CD4-positive, alpha-beta memory T cell (primary cell): Measurements from ENCODE around the gene PDZRN3. TPM values are rescaled to one million over a fixed set of nuclear protein-coding genes. Genes with fewer than 3 reads are reported as not detected.

ENCODE experiments used
- CTCF ChIA-PET: fragments of 350-600 bp; sonication (Branson Sonifier 250); formaldehyde crosslinking; loops from one replicate; lab custom pipeline; 2021; ENCODE audit warnings: inconsistent platforms; ENCODE audit not compliant: partially characterized antibody; lab: Charles Lee
- POLR2A ChIA-PET: fragments of 350-600 bp; sonication (Branson Sonifier 250); formaldehyde crosslinking; loops from one replicate; lab custom pipeline; 2021; ENCODE audit not compliant: partially characterized antibody; lab: Charles Lee
- DNase-seq, 5 donors: peaks; one replicate each; pipeline versions ENCODE4 v3.0.0 to v3.0.0-alpha.2; 2020 to 2022; ENCODE audit warnings: mixed read lengths in 1 of 5
- H3K27ac ChIP-seq: one replicate; pipeline ENCODE4 v1.7.0; 2013; ENCODE audit warnings: low read depth, low read length
- H3K27me3 ChIP-seq: 2 replicates; pipeline ENCODE4 v1.7.0; 2013; ENCODE audit warnings: mild to moderate bottlenecking, low read length, moderate library complexity; ENCODE audit not compliant: insufficient read depth
- H3K36me3 ChIP-seq: 2 replicates; pipeline ENCODE4 v1.7.0; 2013; ENCODE audit warnings: mild to moderate bottlenecking, low read length, moderate library complexity; ENCODE audit not compliant: insufficient read depth
- H3K4me1 ChIP-seq: 2 replicates; pipeline ENCODE4 v1.7.0; 2013; ENCODE audit warnings: mild to moderate bottlenecking, low read length, moderate library complexity; ENCODE audit not compliant: insufficient read depth
- H3K4me3 ChIP-seq, 2 donors: one replicate each; pipeline ENCODE4 v1.7.0; 2013; ENCODE audit warnings: low read length in 2 of 2, mild to moderate bottlenecking in 1 of 2
- H3K9me3 ChIP-seq, 2 donors: one replicate each; pipeline ENCODE4 v1.7.0; 2013; ENCODE audit warnings: low read length in 2 of 2, control low read depth in 1 of 2; ENCODE audit not compliant: control insufficient read depth in 1 of 2
- H3K27ac Mint-ChIP-seq, 7 donors: one replicate each; pipeline ENCODE4 v1.8.0; 2020 to 2021; ENCODE audit warnings: mixed read lengths in 7 of 7, mild to moderate bottlenecking in 6 of 7, inconsistent platforms in 3 of 7, moderate library complexity in 3 of 7
- H3K27me3 Mint-ChIP-seq, 2 donors: one replicate each; pipeline ENCODE4 v1.8.0; 2020 to 2021; ENCODE audit warnings: mixed read lengths in 2 of 2
- H3K36me3 Mint-ChIP-seq, 2 donors: one replicate each; pipeline ENCODE4 v1.8.0; 2020 to 2021; ENCODE audit warnings: mixed read lengths in 2 of 2, inconsistent platforms in 1 of 2, mild to moderate bottlenecking in 1 of 2
- H3K4me1 Mint-ChIP-seq, 4 donors: one replicate each; pipeline ENCODE4 v1.8.0; 2020 to 2021; ENCODE audit warnings: mixed read lengths in 4 of 4, mild to moderate bottlenecking in 1 of 4
- H3K4me3 Mint-ChIP-seq, 8 donors: one replicate each; pipeline ENCODE4 v1.8.0; 2020 to 2021; ENCODE audit warnings: mixed read lengths in 8 of 8, mild to moderate bottlenecking in 7 of 8, moderate library complexity in 6 of 8, inconsistent platforms in 3 of 8
- H3K9me3 Mint-ChIP-seq, 8 donors: one replicate each; pipeline ENCODE4 v1.8.0; 2020 to 2021; ENCODE audit warnings: mixed read lengths in 8 of 8, mild to moderate bottlenecking in 5 of 8, inconsistent platforms in 3 of 8, moderate library complexity in 1 of 8
- intact Hi-C: fragments of 100-400 bp; cut with micrococcal nuclease; formaldehyde crosslinking; loops from one replicate; pipeline ENCODE4 v1.15.1; 2023
- polyA plus RNA-seq, 2 donors: library from polyadenylated mRNA; unstranded; fragments of 300-500 nt; fragmentation: Illumina TruSeq; gene quantifications; one replicate each; pipeline ENCODE4 v1.2.3, GENCODE V29; 2021
- total RNA-seq, 2 experiments: library from RNA; stranded (reverse); gene quantifications; one replicate each; pipeline ENCODE4 v1.2.3, GENCODE V29; 2021

The PDZRN3 gene
- total and polyA plus RNA-seq, 4 experiments from 2014 or later, result not detected

- Histone ChIP-seq H3K4me3 (no peak overlapping the region), H3K27ac (no peak overlapping the region), H3K36me3 (no peaks in the 10 kb centered on the region), H3K27me3 (no peaks in the 10 kb centered on the region), H3K9me3 (no peaks in the 10 kb centered on the region), H3K4me1 (no peaks in the 10 kb centered on the region)
- ChIA-PET CTCF (no interaction called here), POLR2A (no interaction called here)
- peaks cover 0 to 7% (median 1%) of the 10 kb centered on the region in 8 donors for H3K9me3 Mint-ChIP-seq
- no peak overlapping the region for H3K4me3 Mint-ChIP-seq
- no peak for DNase-seq
- H3K27ac Mint-ChIP-seq, result no peak overlapping the region
- no peaks in the 10 kb centered on the region for H3K36me3 Mint-ChIP-seq
- no peaks in the 10 kb centered on the region for H3K27me3 Mint-ChIP-seq
- no peaks in the 10 kb centered on the region for H3K4me1 Mint-ChIP-seq
- intact Hi-C loops, result no loop called here
Observed at GRCh38 chr3:73663495-73663894, 38.8 kb upstream of the PDZRN3 start.

GRCh38 chr3:73661265-73661664 is 36.5 kb upstream of the PDZRN3 start:
- ChIA-PET CTCF (no interaction called here), POLR2A (no interaction called here)
- Histone ChIP-seq H3K27me3 (no peaks in the 10 kb centered on the region), H3K27ac (no peak overlapping the region), H3K36me3 (no peaks in the 10 kb centered on the region), H3K9me3 (no peaks in the 10 kb centered on the region), H3K4me1 (no peaks in the 10 kb centered on the region), H3K4me3 (no peak overlapping the region)
- Mint-ChIP-seq H3K4me1 (no peaks in the 10 kb centered on the region), H3K9me3 (peaks cover 0 to 4% (median 2%) of the 10 kb centered on the region in 8 donors), H3K36me3 (no peaks in the 10 kb centered on the region), H3K4me3 (no peak overlapping the region), H3K27ac (no peak overlapping the region), H3K27me3 (peaks cover 0 to 2% of the 10 kb centered on the region in 2 donors)
- DNase-seq, result no peak
- intact Hi-C loops, result no loop called here

- Histone ChIP-seq H3K9me3 (no peaks in the 10 kb centered on the region), H3K27ac (no peak overlapping the region), H3K27me3 (no peaks in the 10 kb centered on the region), H3K4me3 (no peak overlapping the region), H3K36me3 (no peaks in the 10 kb centered on the region), H3K4me1 (no peaks in the 10 kb centered on the region)
- Mint-ChIP-seq H3K27ac (no peak overlapping the region), H3K4me1 (no peaks in the 10 kb centered on the region), H3K9me3 (peaks cover 0 to 8% (median 2%) of the 10 kb centered on the region in 8 donors), H3K27me3 (peaks cover 0 to 2% of the 10 kb centered on the region in 2 donors), H3K4me3 (no peak overlapping the region), H3K36me3 (no peaks in the 10 kb centered on the region)
- ChIA-PET CTCF (no interaction called here), POLR2A (no interaction called here)
- DNase-seq, result no peak
- intact Hi-C loops, result no loop called here
Observed at GRCh38 chr3:73658227-73658626, 33.5 kb upstream of the PDZRN3 start.

- no peak overlapping the region for H3K4me3 ChIP-seq
- no peaks in the 10 kb centered on the region for H3K4me1 Mint-ChIP-seq
- no peaks in the 10 kb centered on the region for H3K36me3 Mint-ChIP-seq
- ChIA-PET CTCF (no interaction called here), POLR2A (no interaction called here)
- intact Hi-C loops, result no loop called here
- H3K9me3 ChIP-seq, result no peaks in the 10 kb centered on the region
- no peak overlapping the region for H3K27ac ChIP-seq
- peaks cover 0 to 8% (median 2%) of the 10 kb centered on the region in 8 donors for H3K9me3 Mint-ChIP-seq
- H3K36me3 ChIP-seq, result no peaks in the 10 kb centered on the region
- H3K4me1 ChIP-seq, result no peaks in the 10 kb centered on the region
- H3K4me3 Mint-ChIP-seq, result no peak overlapping the region
- H3K27me3 Mint-ChIP-seq, result peaks cover 0 to 2% of the 10 kb centered on the region in 2 donors
- no peak overlapping the region for H3K27ac Mint-ChIP-seq
- DNase-seq, result no peak
- H3K27me3 ChIP-seq, result no peaks in the 10 kb centered on the region
Observed at GRCh38 chr3:73657186-73657585, 32.4 kb upstream of the PDZRN3 start.

GRCh38 chr3:73656241-73656890 is 31.6 kb upstream of the PDZRN3 start:
- Histone ChIP-seq H3K4me3 (no peak overlapping the region), H3K36me3 (no peaks in the 10 kb centered on the region), H3K27me3 (no peaks in the 10 kb centered on the region), H3K4me1 (no peaks in the 10 kb centered on the region), H3K27ac (no peak overlapping the region), H3K9me3 (no peaks in the 10 kb centered on the region)
- no peak for DNase-seq
- POLR2A ChIA-PET, result no interaction called here
- Mint-ChIP-seq H3K36me3 (no peaks in the 10 kb centered on the region), H3K4me1 (no peaks in the 10 kb centered on the region), H3K9me3 (peaks cover 0 to 5% (median 2%) of the 10 kb centered on the region in 8 donors), H3K27ac (no peak overlapping the region), H3K27me3 (peaks cover 0 to 2% of the 10 kb centered on the region in 2 donors), H3K4me3 (no peak overlapping the region)
- intact Hi-C loops, result no loop called here
- CTCF ChIA-PET, result no interaction called here

- intact Hi-C loops, result no loop called here
Observed at GRCh38 chr3:73655197-73655596, 30.5 kb upstream of the PDZRN3 start.

GRCh38 chr3:73653877-73654276 is 29.1 kb upstream of the PDZRN3 start:
- Mint-ChIP-seq H3K36me3 (no peaks in the 10 kb centered on the region), H3K9me3 (peaks cover 0 to 5% (median 2%) of the 10 kb centered on the region in 8 donors), H3K4me3 (no peak overlapping the region), H3K4me1 (no peaks in the 10 kb centered on the region), H3K27ac (no peak overlapping the region), H3K27me3 (peaks cover 0 to 2% of the 10 kb centered on the region in 2 donors)
- no peaks in the 10 kb centered on the region for H3K36me3 ChIP-seq
- H3K9me3 ChIP-seq, result no peaks in the 10 kb centered on the region
- no peaks in the 10 kb centered on the region for H3K4me1 ChIP-seq
- DNase-seq, result no peak
- no peak overlapping the region for H3K27ac ChIP-seq
- H3K27me3 ChIP-seq, result no peaks in the 10 kb centered on the region
- CTCF ChIA-PET, result no interaction called here
- POLR2A ChIA-PET, result no interaction called here
- no peak overlapping the region for H3K4me3 ChIP-seq
- intact Hi-C loops, result no loop called here

More at GRCh38 chr3:73655197-73655596, 30.5 kb upstream of the PDZRN3 start:
- H3K36me3 Mint-ChIP-seq, result no peaks in the 10 kb centered on the region
- POLR2A ChIA-PET, result no interaction called here
- Histone ChIP-seq H3K4me1 (no peaks in the 10 kb centered on the region), H3K27me3 (no peaks in the 10 kb centered on the region), H3K36me3 (no peaks in the 10 kb centered on the region), H3K4me3 (no peak overlapping the region), H3K9me3 (no peaks in the 10 kb centered on the region), H3K27ac (no peak overlapping the region)
- H3K9me3 Mint-ChIP-seq, result peaks cover 0 to 5% (median 2%) of the 10 kb centered on the region in 8 donors
- H3K4me1 Mint-ChIP-seq, result no peaks in the 10 kb centered on the region
- CTCF ChIA-PET, result no interaction called here
- peaks cover 0 to 2% of the 10 kb centered on the region in 2 donors for H3K27me3 Mint-ChIP-seq
- H3K27ac Mint-ChIP-seq, result no peak overlapping the region
- no peak overlapping the region for H3K4me3 Mint-ChIP-seq
- no peak for DNase-seq
